ENCODE data around the gene MMP24.

Gene MMP24

DNA sequence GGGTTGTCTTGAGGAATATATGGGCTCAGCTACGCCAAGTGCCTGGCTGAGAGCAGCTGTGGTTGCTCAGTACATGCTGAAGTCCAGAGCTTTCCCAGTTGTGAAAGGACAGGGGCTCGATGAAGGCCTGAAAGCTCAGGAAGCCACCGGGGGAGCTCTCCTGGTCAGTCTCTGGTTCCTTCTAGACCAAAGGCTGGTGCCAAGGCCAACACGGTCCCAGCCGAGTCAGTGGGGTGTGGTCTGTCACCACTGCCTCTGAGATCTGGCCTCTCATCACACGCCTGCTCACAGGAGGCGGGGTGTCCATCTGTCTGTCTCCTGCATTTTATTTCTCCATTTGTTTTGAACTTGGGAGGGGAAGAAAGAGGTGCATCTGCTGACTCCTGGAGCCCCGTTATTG, 70.7 kb downstream of the MMP24 start:
- TF ChIP-seq, protein P1, sequence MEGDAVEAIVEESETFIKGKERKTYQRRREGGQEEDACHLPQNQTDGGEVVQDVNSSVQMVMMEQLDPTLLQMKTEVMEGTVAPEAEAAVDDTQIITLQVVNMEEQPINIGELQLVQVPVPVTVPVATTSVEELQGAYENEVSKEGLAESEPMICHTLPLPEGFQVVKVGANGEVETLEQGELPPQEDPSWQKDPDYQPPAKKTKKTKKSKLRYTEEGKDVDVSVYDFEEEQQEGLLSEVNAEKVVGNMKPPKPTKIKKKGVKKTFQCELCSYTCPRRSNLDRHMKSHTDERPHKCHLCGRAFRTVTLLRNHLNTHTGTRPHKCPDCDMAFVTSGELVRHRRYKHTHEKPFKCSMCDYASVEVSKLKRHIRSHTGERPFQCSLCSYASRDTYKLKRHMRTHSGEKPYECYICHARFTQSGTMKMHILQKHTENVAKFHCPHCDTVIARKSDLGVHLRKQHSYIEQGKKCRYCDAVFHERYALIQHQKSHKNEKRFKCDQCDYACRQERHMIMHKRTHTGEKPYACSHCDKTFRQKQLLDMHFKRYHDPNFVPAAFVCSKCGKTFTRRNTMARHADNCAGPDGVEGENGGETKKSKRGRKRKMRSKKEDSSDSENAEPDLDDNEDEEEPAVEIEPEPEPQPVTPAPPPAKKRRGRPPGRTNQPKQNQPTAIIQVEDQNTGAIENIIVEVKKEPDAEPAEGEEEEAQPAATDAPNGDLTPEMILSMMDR (IDR thresholded peaks at IDR 0.05; ENCODE audit: low read length, missing control alignments): no peak
- no peak overlapping the region for H3K4me3 ChIP-seq (replicated peaks; ENCODE audit: low read depth, low read length)
- DNase-seq (ENCODE audit: low read depth): no peak

DNA sequence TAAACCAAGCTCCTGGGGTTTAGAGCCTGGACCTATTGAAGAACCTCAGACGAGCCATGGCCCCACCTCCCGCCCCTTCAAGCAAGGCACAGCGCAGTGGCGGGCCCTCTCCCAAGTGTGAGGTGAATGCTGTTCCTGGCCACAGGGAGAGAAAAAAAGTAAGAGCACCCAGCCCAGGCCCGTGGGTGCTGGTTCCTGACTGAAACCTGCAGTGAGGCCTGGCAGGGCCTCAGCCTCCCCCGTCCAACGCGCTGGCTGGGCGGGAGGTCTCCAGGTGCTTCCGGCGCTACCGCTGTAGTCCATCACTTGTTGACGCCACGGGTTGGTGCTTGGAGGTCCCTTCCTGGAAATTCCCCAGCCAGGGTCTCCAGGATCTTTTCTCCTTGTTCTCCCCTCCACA, 71.2 kb downstream of the MMP24 start:
- DNase-seq (ENCODE audit: low read depth): no peak
- TF ChIP-seq, protein P1 (IDR thresholded peaks at IDR 0.05; ENCODE audit: low read length, missing control alignments): no peak
- H3K4me3 ChIP-seq (replicated peaks; ENCODE audit: low read depth, low read length): no peak overlapping the region

DNA sequence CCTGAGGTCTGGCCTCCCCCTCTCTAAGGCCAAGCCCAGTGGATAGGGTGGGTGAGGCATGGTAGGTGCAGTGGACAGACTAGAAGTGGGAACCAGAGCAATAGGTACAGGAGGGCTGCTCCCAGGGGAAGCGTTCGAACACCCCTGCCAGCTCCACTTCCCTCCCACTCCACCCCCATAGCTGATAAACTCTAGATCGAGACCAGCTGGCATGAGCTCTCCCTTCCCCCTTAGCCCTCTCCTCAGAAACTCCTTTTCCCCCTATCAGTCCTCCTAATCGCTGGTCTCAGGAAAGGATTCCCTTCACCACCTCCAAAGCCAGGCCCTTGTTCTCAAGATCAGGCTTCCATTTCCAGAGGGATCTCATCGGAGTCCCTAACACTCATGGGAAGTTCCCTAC, 71.8 kb downstream of the MMP24 start:
- no peak overlapping the region for H3K4me3 ChIP-seq (replicated peaks; ENCODE audit: low read depth, low read length)
- TF ChIP-seq, protein P1 (IDR thresholded peaks at IDR 0.05; ENCODE audit: low read length, missing control alignments): no peak

DNA sequence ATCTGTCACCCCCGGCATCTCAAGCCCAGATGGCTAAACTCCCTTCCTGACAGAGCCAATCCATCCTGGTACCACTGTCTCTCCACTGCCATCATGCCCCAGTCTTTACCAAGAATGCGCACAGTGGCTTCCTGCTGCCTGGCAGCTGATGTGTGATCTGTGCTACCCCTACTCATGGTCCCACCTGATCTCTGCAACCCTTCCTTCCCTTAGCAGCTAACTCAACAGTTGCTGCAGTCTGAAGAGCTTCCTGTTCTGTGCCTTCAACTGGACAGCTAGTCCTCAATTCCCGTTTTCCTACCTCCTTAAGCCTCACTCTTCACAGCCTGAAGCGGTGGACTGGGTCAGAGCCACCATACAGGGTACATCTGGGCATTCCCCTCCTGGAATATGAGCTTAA, 73.3 kb downstream of the MMP24 start:
- DNase-seq (ENCODE audit: low read depth): no peak
- TF ChIP-seq, protein P1 (IDR thresholded peaks at IDR 0.05; ENCODE audit: low read length, missing control alignments): no peak

More for the DNA sequence above, 71.8 kb downstream of the MMP24 start:
- DNase-seq (ENCODE audit: low read depth): no peak

DNA sequence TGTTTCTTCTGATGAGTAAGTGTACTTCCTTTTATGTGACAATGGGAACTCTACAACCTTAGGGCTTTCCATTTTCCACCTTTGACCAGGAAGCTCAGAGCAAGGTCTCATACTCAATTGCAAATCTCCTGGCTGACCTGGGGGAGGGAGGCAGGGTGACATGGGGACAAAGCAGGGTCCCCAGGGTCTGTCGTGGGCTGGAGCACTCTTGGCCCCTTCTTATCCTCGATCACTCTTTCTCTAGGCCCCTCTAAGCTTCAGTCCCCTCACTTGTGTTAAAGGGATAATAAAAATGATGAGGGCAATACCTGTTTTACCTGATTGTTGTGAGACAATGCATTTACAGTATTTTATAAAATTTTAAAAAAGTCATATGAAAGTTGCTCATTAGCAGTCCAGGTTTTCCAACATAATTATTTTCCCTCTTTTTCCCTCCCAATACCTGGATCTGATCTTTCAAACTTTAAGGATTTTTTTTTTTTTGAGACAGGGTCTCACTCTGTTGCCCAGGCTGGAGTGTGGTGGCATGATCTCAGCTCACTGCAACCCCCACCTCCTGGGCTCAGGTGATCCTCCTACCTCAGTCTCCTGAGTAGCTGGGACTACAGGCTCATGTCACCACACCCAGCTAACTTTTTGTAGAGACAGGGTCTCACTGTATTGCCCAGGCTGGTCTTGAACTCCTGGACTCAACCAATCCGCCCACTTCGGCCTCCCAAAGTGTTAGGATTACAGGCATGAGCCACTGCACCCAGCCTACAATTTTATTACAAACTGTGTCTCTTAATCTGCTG, 74.2 kb downstream of the MMP24 start:
- no peak overlapping the region for H3K4me3 ChIP-seq (replicated peaks; ENCODE audit: low read depth, low read length)
- TF ChIP-seq, protein P1 (IDR thresholded peaks at IDR 0.05; ENCODE audit: low read length, missing control alignments): no peak
- DNase-seq (ENCODE audit: low read depth): no peak

More for the DNA sequence above, 73.3 kb downstream of the MMP24 start:
- H3K4me3 ChIP-seq (replicated peaks; ENCODE audit: low read depth, low read length): no peak overlapping the region

DNA sequence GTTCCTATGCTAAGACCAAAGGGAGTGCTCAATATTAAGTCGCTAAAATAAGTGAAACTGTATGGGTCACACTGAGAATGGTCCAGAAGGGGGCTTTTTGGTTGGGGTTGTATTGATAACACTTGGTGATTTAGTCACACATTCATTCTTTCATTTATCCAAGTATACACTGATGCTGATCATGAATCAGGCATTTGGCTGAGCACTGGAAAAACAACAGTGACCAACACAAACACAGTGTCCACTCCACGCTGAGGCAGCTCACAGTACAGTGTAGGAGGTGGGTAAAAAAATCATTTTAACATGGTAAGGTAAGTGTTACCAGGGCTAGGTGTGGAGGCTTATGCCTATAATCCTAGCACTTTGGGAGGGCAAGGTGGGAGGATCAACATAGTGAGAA, 74.9 kb downstream of the MMP24 start:
- no peak for DNase-seq (ENCODE audit: low read depth)
- no peak overlapping the region for H3K4me3 ChIP-seq (replicated peaks; ENCODE audit: low read depth, low read length)
- TF ChIP-seq, protein P1 (IDR thresholded peaks at IDR 0.05; ENCODE audit: low read length, missing control alignments): no peak
